Fibroblast of lung (primary cell): ENCODE data around the gene SLC24A3. TPM values are rescaled to one million over a fixed set of nuclear protein-coding genes. Genes with fewer than 3 reads are reported as not detected.

Experiments used
- DNase-seq, 2 donors: peaks; one replicate each; pipeline versions ENCODE4 v3.0.0 to v3.0.0-alpha.2; 2010; ENCODE audit warnings: low read depth in 2 of 2
- H2AFZ ChIP-seq: 2 replicates; pipeline ENCODE4 v1.5.1; 2012; ENCODE audit warnings: low read length, control low read depth, inconsistent platforms
- H3K27ac ChIP-seq: 2 replicates; pipeline ENCODE4 v1.5.1; 2011; ENCODE audit warnings: low read length, control low read depth; ENCODE audit not compliant: insufficient read depth
- H3K27me3 ChIP-seq: 2 replicates; pipeline ENCODE4 v1.5.1; 2011; ENCODE audit warnings: mild to moderate bottlenecking, low read length; ENCODE audit not compliant: control insufficient read depth, insufficient read depth
- H3K36me3 ChIP-seq: 2 replicates; pipeline ENCODE4 v1.5.1; 2011; ENCODE audit warnings: low read length; ENCODE audit not compliant: control insufficient read depth, insufficient read depth
- H3K4me1 ChIP-seq: 2 replicates; pipeline ENCODE4 v1.5.1; 2011; ENCODE audit warnings: low read length; ENCODE audit not compliant: control insufficient read depth, insufficient read depth; ENCODE audit errors: extremely low read depth
- H3K4me2 ChIP-seq: 2 replicates; pipeline ENCODE4 v1.5.1; 2011; ENCODE audit warnings: low read length, control low read depth; ENCODE audit not compliant: insufficient read depth; ENCODE audit errors: extremely low read depth
- H3K4me3 ChIP-seq, 4 experiments: fragments of 200-600 bp in 1 of 4; sonication (generic) in 1 of 4; replicated peaks in 1 of 4; 2 replicates each; pipeline ENCODE4 v1.5.1; 2011 to 2016; ENCODE audit warnings: low read length in 4 of 4, low read depth in 3 of 4, mild to moderate bottlenecking in 3 of 4, control low read depth in 2 of 4, inconsistent platforms in 1 of 4, mixed read lengths in 1 of 4; ENCODE audit not compliant: insufficient read depth in 1 of 4; ENCODE audit errors: control extremely low read depth in 1 of 4
- H3K79me2 ChIP-seq: 2 replicates; pipeline ENCODE4 v1.5.1; 2012; ENCODE audit warnings: mild to moderate bottlenecking, low read length, inconsistent platforms; ENCODE audit not compliant: control insufficient read depth, insufficient read depth
- H3K9ac ChIP-seq: 2 replicates; pipeline ENCODE4 v1.5.1; 2011; ENCODE audit warnings: mild to moderate bottlenecking, low read length, control low read depth; ENCODE audit not compliant: insufficient read depth
- H3K9me3 ChIP-seq: 2 replicates; pipeline ENCODE4 v1.5.1; 2012; ENCODE audit warnings: low read depth, low read length; ENCODE audit not compliant: control insufficient read depth, insufficient read depth
- H4K20me1 ChIP-seq: 2 replicates; pipeline ENCODE4 v1.5.1; 2011; ENCODE audit warnings: low read length; ENCODE audit not compliant: control insufficient read depth, insufficient read depth; ENCODE audit errors: extremely low read depth
- EZH2 ChIP-seq: IDR thresholded peaks from 2 replicates; pipeline ENCODE4 v1.5.1; 2012; ENCODE audit warnings: low read length, control low read depth, mild to moderate bottlenecking; ENCODE audit errors: missing control alignments
- polyA plus RNA-seq, 2 donors: library from polyadenylated mRNA; depleted of rRNA in 1 of 2; stranded (reverse) in 1 of 2; unstranded in 1 of 2; fragments of >200 nt; gene quantifications; 2 replicates each; pipeline ENCODE4 v1.2.1, GENCODE V29; 2011 to 2012; ENCODE audit warnings: missing spikeins in 1 of 2
- total RNA-seq: library from RNA; depleted of rRNA; stranded (reverse); fragments of >200 nt; gene quantifications from 2 replicates; pipeline ENCODE4 v1.2.1, GENCODE V29; 2014
- TF ChIP-seq, protein P1 (sequence below), 2 donors: IDR thresholded peaks in 1 of 2; conservative IDR thresholded peaks in 1 of 2; 1 replicate in 1 of 2; 2 replicates in 1 of 2; pipeline ENCODE4 v1.5.1; 2011 to 2012; ENCODE audit warnings: low read length in 2 of 2, control low read depth in 1 of 2, inconsistent platforms in 1 of 2, low read depth in 1 of 2, mild to moderate bottlenecking in 1 of 2

Gene SLC24A3
- total and polyA plus RNA-seq, 2 donors (not counting 1 experiment from before 2014, with no cell fraction given), result 0.03 to 1.8 TPM

DNA sequence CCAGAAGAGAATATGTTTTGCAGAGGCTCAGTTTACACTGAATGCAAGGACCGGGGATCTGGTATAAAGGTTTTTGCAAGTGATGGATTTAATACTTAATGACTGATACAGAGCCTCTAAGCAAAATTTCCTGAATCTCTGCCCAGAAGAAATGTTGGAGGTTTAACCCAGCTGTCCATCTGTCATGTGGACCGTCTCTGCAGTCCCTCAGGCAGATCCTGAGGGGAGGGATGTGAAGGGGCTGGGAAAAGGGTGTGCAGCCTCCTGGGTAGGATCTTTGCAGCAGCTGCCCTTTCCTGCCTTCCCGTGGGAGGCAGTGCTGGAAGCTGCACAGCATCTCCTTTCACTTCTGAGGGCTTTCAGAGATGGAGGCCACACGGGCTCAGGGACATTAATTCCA lies 207.0 kb downstream of the SLC24A3 start:
- no peak for DNase-seq
- H3K9ac ChIP-seq, result no peak overlapping the region
- no peak overlapping the region for H3K27ac ChIP-seq
- H4K20me1 ChIP-seq, result no peaks in the 10 kb centered on the region
- H3K4me3 ChIP-seq, result no peak overlapping the region
- no peaks in the 10 kb centered on the region for H3K27me3 ChIP-seq
- H2AFZ ChIP-seq, result no peak overlapping the region
- H3K4me1 ChIP-seq, result no peaks in the 10 kb centered on the region
- no peaks in the 10 kb centered on the region for H3K36me3 ChIP-seq
- no peaks in the 10 kb centered on the region for H3K9me3 ChIP-seq
- no peak overlapping the region for H3K4me2 ChIP-seq
- no peak for TF ChIP-seq EZH2
- TF ChIP-seq, protein P1, sequence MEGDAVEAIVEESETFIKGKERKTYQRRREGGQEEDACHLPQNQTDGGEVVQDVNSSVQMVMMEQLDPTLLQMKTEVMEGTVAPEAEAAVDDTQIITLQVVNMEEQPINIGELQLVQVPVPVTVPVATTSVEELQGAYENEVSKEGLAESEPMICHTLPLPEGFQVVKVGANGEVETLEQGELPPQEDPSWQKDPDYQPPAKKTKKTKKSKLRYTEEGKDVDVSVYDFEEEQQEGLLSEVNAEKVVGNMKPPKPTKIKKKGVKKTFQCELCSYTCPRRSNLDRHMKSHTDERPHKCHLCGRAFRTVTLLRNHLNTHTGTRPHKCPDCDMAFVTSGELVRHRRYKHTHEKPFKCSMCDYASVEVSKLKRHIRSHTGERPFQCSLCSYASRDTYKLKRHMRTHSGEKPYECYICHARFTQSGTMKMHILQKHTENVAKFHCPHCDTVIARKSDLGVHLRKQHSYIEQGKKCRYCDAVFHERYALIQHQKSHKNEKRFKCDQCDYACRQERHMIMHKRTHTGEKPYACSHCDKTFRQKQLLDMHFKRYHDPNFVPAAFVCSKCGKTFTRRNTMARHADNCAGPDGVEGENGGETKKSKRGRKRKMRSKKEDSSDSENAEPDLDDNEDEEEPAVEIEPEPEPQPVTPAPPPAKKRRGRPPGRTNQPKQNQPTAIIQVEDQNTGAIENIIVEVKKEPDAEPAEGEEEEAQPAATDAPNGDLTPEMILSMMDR (conservative IDR thresholded peaks at IDR 0.05 in 1 of 2, IDR thresholded peaks at IDR 0.05 in 1 of 2; ENCODE audit: low read depth in 1 of 2, low read length in 2 of 2), result no peak
- H3K79me2 ChIP-seq, result no peaks in the 10 kb centered on the region

- Histone ChIP-seq H3K4me2 (no peak overlapping the region), H3K36me3 (no peaks in the 10 kb centered on the region), H3K27ac (no peak overlapping the region), H3K9me3 (no peaks in the 10 kb centered on the region), H3K79me2 (no peaks in the 10 kb centered on the region), H4K20me1 (no peaks in the 10 kb centered on the region), H3K4me3 (no peak overlapping the region), H3K4me1 (no peaks in the 10 kb centered on the region), H3K27me3 (no peaks in the 10 kb centered on the region), H2AFZ (no peak overlapping the region), H3K9ac (no peak overlapping the region)
- TF ChIP-seq, protein P1 (conservative IDR thresholded peaks at IDR 0.05 in 1 of 2, IDR thresholded peaks at IDR 0.05 in 1 of 2; ENCODE audit: low read depth in 1 of 2, low read length in 2 of 2), result no peak
- TF ChIP-seq EZH2, result no peak
- DNase-seq, result no peak
Measured at GRCh38 chr20:19423097-19423899, 210.9 kb downstream of the SLC24A3 start.

DNA sequence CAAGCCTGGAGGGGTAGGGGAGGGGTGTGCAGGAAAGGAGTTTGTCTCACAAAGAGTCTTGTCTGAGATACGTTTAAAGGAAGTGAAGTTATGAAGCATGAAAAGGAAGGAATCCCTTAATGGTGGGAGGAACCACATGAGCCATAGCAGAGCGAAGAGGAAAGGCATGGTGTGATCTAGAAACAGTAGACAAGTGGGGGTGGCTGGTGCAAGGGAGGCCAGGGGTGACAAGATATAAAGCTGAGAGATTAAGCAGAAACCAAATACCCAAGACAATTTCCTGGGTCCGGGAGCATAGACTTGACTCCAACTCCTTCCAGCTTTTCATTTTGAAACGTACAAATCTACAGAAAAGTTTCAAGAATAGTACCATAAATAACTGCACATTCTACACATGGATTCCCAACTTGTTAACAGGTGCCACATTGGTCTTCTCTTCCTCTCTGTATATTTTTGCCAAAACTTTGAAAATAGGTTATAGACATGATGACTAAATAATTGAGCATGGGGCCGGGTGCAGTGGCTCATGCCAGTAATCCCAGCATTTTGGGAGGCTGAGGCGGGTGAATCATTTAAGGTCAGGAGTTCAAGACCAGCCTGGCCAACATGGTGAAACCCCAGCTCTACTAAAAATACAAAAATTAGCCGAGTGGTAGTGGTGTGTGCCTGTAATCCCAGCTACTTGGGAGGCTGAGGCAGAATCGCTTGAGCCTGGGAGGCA lies 211.6 kb downstream of the SLC24A3 start:
- Histone ChIP-seq H2AFZ (no peak overlapping the region), H3K4me2 (no peak overlapping the region), H3K4me3 (no peak overlapping the region), H3K27me3 (no peaks in the 10 kb centered on the region), H3K27ac (no peak overlapping the region), H3K4me1 (no peaks in the 10 kb centered on the region), H3K36me3 (no peaks in the 10 kb centered on the region), H4K20me1 (no peaks in the 10 kb centered on the region), H3K9ac (no peak overlapping the region), H3K9me3 (no peaks in the 10 kb centered on the region), H3K79me2 (no peaks in the 10 kb centered on the region)
- DNase-seq, result no peak
- TF ChIP-seq, protein P1 (conservative IDR thresholded peaks at IDR 0.05 in 1 of 2, IDR thresholded peaks at IDR 0.05 in 1 of 2; ENCODE audit: low read depth in 1 of 2, low read length in 2 of 2), result no peak
